Colon (tissue), 2 donors: ENCODE results near the gene CDHR4.
"Not testable (repeated sequence)": the region's sequence is repeated elsewhere in the genome, so short reads cannot be mapped to it uniquely, and the experiment has no call there.

Source experiments
- FAIRE-seq: peaks from 2 replicates; lab custom pipeline; 2012; peaks lifted over from hg19 to GRCh38; lab: Jason Lieb, UNC
- donor health status: control.
- donor health status: control.

The CDHR4 gene

GRCh38 chr3:49803465-49804140, 3.9 kb upstream of the CDHR4 start:
- FAIRE-seq = no peak

GRCh38 chr3:49802719-49803464, 3.2 kb upstream of the CDHR4 start, which contains the start of gene INKA1:
Gene INKA1, plus strand, starts transcription at chr3:49803261. Its CDS starts 132 bp downstream, at chr3:49803393.
- no peak for FAIRE-seq

- FAIRE-seq = no peak
Observed at GRCh38 chr3:49801160-49801559, 1.5 kb upstream of the CDHR4 start.

GRCh38 chr3:49799105-49799504, 568 bp downstream of the CDHR4 start:
- no peak for FAIRE-seq

- no peak for FAIRE-seq
Observed at GRCh38 chr3:49794926-49795905, 4.5 kb downstream of the CDHR4 start.

- no peak for FAIRE-seq
Observed at GRCh38 chr3:49794431-49794830, 5.2 kb downstream of the CDHR4 start.

GRCh38 chr3:49793486-49794085, 6.1 kb downstream of the CDHR4 start:
- FAIRE-seq = no peak

GRCh38 chr3:49792371-49793150, 7.1 kb downstream of the CDHR4 start:
- no peak for FAIRE-seq

GRCh38 chr3:49791571-49791970, 8.1 kb downstream of the CDHR4 start:
- FAIRE-seq = no peak

GRCh38 chr3:49790626-49791411, 8.9 kb downstream of the CDHR4 start:
- FAIRE-seq = no peak

GRCh38 chr3:49788056-49788455, 11.6 kb downstream of the CDHR4 start:
- FAIRE-seq = no peak

- no peak for FAIRE-seq
Observed at GRCh38 chr3:49787536-49787935, 12.1 kb downstream of the CDHR4 start.

GRCh38 chr3:49787182-49787464, 12.6 kb downstream of the CDHR4 start:
- no peak for FAIRE-seq

- FAIRE-seq = peak; percentile 81
Observed at GRCh38 chr3:49786357-49787181, 13.1 kb downstream of the CDHR4 start, which contains the start of gene IP6K1. Gene IP6K1, minus strand, starts transcription at chr3:49786542. Its CDS starts 38,502 bp downstream, at chr3:49748040.

- no peak for FAIRE-seq
Observed at GRCh38 chr3:49785565-49786356, 13.9 kb downstream of the CDHR4 start.

GRCh38 chr3:49782277-49782676, 17.4 kb downstream of the CDHR4 start:
- not testable (repeated sequence) for FAIRE-seq

- FAIRE-seq = no peak
Observed at GRCh38 chr3:49781415-49782199, 18.1 kb downstream of the CDHR4 start.

- FAIRE-seq = not testable (repeated sequence)
Observed at GRCh38 chr3:49780975-49781365, 18.7 kb downstream of the CDHR4 start.
